DND-41 (cell line): ENCODE measurements around the gene GALK2.

Experiments
- EZH2 ChIP-seq: IDR thresholded peaks from 3 replicates; pipeline ENCODE4 v1.6.1; 2012; ENCODE audit warnings: borderline replicate concordance, low read depth, mild to moderate bottlenecking, moderate library complexity, low read length, inconsistent platforms; ENCODE audit not compliant: severe bottlenecking
- TF ChIP-seq, protein P1 (sequence below): IDR thresholded peaks from 2 replicates; pipeline ENCODE4 v1.5.1; 2012; ENCODE audit warnings: borderline replicate concordance, low read length, moderate library complexity, mild to moderate bottlenecking; ENCODE audit not compliant: poor library complexity, severe bottlenecking; ENCODE audit errors: extremely low read depth

- TF ChIP-seq, protein P1, sequence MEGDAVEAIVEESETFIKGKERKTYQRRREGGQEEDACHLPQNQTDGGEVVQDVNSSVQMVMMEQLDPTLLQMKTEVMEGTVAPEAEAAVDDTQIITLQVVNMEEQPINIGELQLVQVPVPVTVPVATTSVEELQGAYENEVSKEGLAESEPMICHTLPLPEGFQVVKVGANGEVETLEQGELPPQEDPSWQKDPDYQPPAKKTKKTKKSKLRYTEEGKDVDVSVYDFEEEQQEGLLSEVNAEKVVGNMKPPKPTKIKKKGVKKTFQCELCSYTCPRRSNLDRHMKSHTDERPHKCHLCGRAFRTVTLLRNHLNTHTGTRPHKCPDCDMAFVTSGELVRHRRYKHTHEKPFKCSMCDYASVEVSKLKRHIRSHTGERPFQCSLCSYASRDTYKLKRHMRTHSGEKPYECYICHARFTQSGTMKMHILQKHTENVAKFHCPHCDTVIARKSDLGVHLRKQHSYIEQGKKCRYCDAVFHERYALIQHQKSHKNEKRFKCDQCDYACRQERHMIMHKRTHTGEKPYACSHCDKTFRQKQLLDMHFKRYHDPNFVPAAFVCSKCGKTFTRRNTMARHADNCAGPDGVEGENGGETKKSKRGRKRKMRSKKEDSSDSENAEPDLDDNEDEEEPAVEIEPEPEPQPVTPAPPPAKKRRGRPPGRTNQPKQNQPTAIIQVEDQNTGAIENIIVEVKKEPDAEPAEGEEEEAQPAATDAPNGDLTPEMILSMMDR: no peak
- TF ChIP-seq EZH2: no peak
Measured at GRCh38 chr15:49309889-49310288, 139.8 kb downstream of the GALK2 start.
